A673 (cell line): ENCODE data around the gene CYSTM1. TPM values are rescaled to one million over a fixed set of nuclear protein-coding genes. Genes with fewer than 3 reads are reported as not detected.

Experiments
- BruUV-seq: library from RNA; stranded (reverse); fragments of 400-500 nt; replicated peaks from 2 replicates; lab custom pipeline; 2021; lab: Mats Ljungman, UMichigan
- CTCF ChIA-PET: fragments of 300-600 bp; sonication (Branson Sonifier 250); formaldehyde crosslinking; loops from one replicate; lab custom pipeline; 2022; ENCODE audit warnings: antibody characterized with exemption; lab: Charles Lee
- POLR2A ChIA-PET: fragments of 300-600 bp; sonication (Branson Sonifier 250); formaldehyde crosslinking; loops from one replicate; lab custom pipeline; 2022; ENCODE audit warnings: antibody characterized with exemption; ENCODE audit not compliant: low non-redundant PET; lab: Charles Lee
- DNase-seq: peaks from one replicate; pipeline ENCODE4 v3.0.0-alpha.2; 2015; ENCODE audit warnings: low spot score
- H3K27ac ChIP-seq: fragments of 200-600 bp; sonication (generic); 2 replicates; pipeline ENCODE4 v1.5.1; 2016; ENCODE audit warnings: mixed run types, low read depth, mild to moderate bottlenecking, mixed read lengths, antibody characterized with exemption, low read length; ENCODE audit not compliant: poor library complexity, severe bottlenecking
- H3K27me3 ChIP-seq: fragments of 200-600 bp; sonication (generic); replicated peaks from 2 replicates; pipeline ENCODE4 v1.6.1; 2017; ENCODE audit warnings: mixed run types, low read depth, mild to moderate bottlenecking, mixed read lengths, antibody characterized with exemption, low read length; ENCODE audit not compliant: insufficient read depth, poor library complexity
- H3K36me3 ChIP-seq: fragments of 200-600 bp; sonication (generic); 2 replicates; pipeline ENCODE4 v1.6.1; 2016; ENCODE audit warnings: mixed run types, mild to moderate bottlenecking, mixed read lengths, antibody characterized with exemption, low read length; ENCODE audit not compliant: insufficient read depth, poor library complexity, severe bottlenecking
- H3K4me1 ChIP-seq: fragments of 200-600 bp; sonication (generic); 2 replicates; pipeline ENCODE4 v1.6.1; 2017; ENCODE audit warnings: mixed run types, mild to moderate bottlenecking, mixed read lengths, antibody characterized with exemption, low read length; ENCODE audit not compliant: insufficient read depth, poor library complexity, severe bottlenecking
- H3K4me3 ChIP-seq: fragments of 200-600 bp; sonication (generic); 2 replicates; pipeline ENCODE4 v1.5.1; 2016; ENCODE audit warnings: low read depth, mixed run types, mild to moderate bottlenecking, mixed read lengths, low read length; ENCODE audit not compliant: poor library complexity, severe bottlenecking
- H3K9me3 ChIP-seq: fragments of 200-600 bp; sonication (generic); 2 replicates; pipeline ENCODE4 v1.6.1; 2016; ENCODE audit warnings: mixed run types, low read depth, mild to moderate bottlenecking, mixed read lengths, antibody characterized with exemption, low read length; ENCODE audit not compliant: poor library complexity, severe bottlenecking
- CTCF ChIP-seq: fragments of 300-800, 200-600 bp; sonication (generic); conservative IDR thresholded peaks from 2 replicates; pipeline ENCODE4 v1.5.1; 2017; ENCODE audit warnings: low read depth, mild to moderate bottlenecking, antibody characterized with exemption, low read length, moderate library complexity, mixed read lengths
- EZH2 ChIP-seq: fragments of 200-600 bp; sonication (generic); IDR thresholded peaks from 2 replicates; pipeline ENCODE4 v1.6.1; 2017; ENCODE audit warnings: borderline replicate concordance, low read depth, mild to moderate bottlenecking, mixed read lengths, antibody characterized with exemption, low read length; ENCODE audit not compliant: poor library complexity, severe bottlenecking
- intact Hi-C: fragments of 100-400 bp; cut with micrococcal nuclease; formaldehyde crosslinking; loops from one replicate; pipeline ENCODE4 v1.10.0; 2022; ENCODE audit not compliant: unreplicated experiment
- total RNA-seq: library from RNA; stranded (reverse); gene quantifications from 2 replicates; pipeline ENCODE4 v1.2.3, GENCODE V29; 2021

CYSTM1 gene
- total RNA-seq, 1 experiment from 2014 or later, result 35.5 TPM

- H3K4me3 ChIP-seq, result no peak overlapping the region
- TF ChIP-seq EZH2 (no peak), CTCF (no peak)
- intact Hi-C loops, result no loop called here
- no peaks in the 10 kb centered on the region for H3K36me3 ChIP-seq
- POLR2A ChIA-PET, result no interaction called here
- no TSS peak for BruUV-seq
- no peak overlapping the region for H3K27ac ChIP-seq
- no peaks in the 10 kb centered on the region for H3K27me3 ChIP-seq
- no peaks in the 10 kb centered on the region for H3K9me3 ChIP-seq
- peaks cover 7% of the 10 kb centered on the region for H3K4me1 ChIP-seq
- DNase-seq, result no peak
- CTCF ChIA-PET, result no interaction called here
Observed at GRCh38 chr5:140208065-140208464, 33.1 kb downstream of the CYSTM1 start.

GRCh38 chr5:140213370-140213983 lies 38.5 kb downstream of the CYSTM1 start:
- no peaks in the 10 kb centered on the region for H3K4me1 ChIP-seq
- no peak overlapping the region for H3K4me3 ChIP-seq
- BruUV-seq, result no TSS peak
- intact Hi-C loops, result no loop called here
- H3K36me3 ChIP-seq, result no peaks in the 10 kb centered on the region
- ChIA-PET CTCF (no interaction called here), POLR2A (no interaction called here)
- no peaks in the 10 kb centered on the region for H3K9me3 ChIP-seq
- no peak overlapping the region for H3K27ac ChIP-seq
- H3K27me3 ChIP-seq, result no peaks in the 10 kb centered on the region
- DNase-seq, result no peak
- TF ChIP-seq CTCF, result no peak
- no peak for TF ChIP-seq EZH2

- no peak for DNase-seq
- no TSS peak for BruUV-seq
- no peak overlapping the region for H3K27ac ChIP-seq
- ChIA-PET CTCF (no interaction called here), POLR2A (no interaction called here)
- TF ChIP-seq CTCF, result no peak
- TF ChIP-seq EZH2, result no peak
- H3K4me3 ChIP-seq, result no peak overlapping the region
- H3K9me3 ChIP-seq, result no peaks in the 10 kb centered on the region
- intact Hi-C loops, result no loop called here
- no peaks in the 10 kb centered on the region for H3K27me3 ChIP-seq
- no peaks in the 10 kb centered on the region for H3K36me3 ChIP-seq
- peaks cover under 1% of the 10 kb centered on the region for H3K4me1 ChIP-seq
Observed at GRCh38 chr5:140214831-140215230, 39.8 kb downstream of the CYSTM1 start.
